GM12892 (cell line): ENCODE measurements around the gene NTN3.

Source experiments
- DNase-seq: peaks from one replicate; pipeline ENCODE4 v3.0.0; 2011; ENCODE audit not compliant: insufficient read length
- FAIRE-seq: peaks from 2 replicates; lab custom pipeline; 2011; peaks lifted over from hg19 to GRCh38; lab: Jason Lieb, UNC
- POLR2A ChIP-seq: IDR thresholded peaks from 2 replicates; pipeline ENCODE4 v1.6.1; 2011; ENCODE audit warnings: low read depth, low read length, control low read depth
- POLR2AphosphoS5 ChIP-seq: IDR thresholded peaks from 2 replicates; pipeline ENCODE4 v1.6.1; 2011; ENCODE audit warnings: low read depth, low read length, control low read depth
- TAF1 ChIP-seq: IDR thresholded peaks from 2 replicates; pipeline ENCODE4 v1.6.1; 2011; ENCODE audit warnings: low read depth, mild to moderate bottlenecking, control low read depth, low read length, borderline replicate concordance

Gene NTN3

DNA sequence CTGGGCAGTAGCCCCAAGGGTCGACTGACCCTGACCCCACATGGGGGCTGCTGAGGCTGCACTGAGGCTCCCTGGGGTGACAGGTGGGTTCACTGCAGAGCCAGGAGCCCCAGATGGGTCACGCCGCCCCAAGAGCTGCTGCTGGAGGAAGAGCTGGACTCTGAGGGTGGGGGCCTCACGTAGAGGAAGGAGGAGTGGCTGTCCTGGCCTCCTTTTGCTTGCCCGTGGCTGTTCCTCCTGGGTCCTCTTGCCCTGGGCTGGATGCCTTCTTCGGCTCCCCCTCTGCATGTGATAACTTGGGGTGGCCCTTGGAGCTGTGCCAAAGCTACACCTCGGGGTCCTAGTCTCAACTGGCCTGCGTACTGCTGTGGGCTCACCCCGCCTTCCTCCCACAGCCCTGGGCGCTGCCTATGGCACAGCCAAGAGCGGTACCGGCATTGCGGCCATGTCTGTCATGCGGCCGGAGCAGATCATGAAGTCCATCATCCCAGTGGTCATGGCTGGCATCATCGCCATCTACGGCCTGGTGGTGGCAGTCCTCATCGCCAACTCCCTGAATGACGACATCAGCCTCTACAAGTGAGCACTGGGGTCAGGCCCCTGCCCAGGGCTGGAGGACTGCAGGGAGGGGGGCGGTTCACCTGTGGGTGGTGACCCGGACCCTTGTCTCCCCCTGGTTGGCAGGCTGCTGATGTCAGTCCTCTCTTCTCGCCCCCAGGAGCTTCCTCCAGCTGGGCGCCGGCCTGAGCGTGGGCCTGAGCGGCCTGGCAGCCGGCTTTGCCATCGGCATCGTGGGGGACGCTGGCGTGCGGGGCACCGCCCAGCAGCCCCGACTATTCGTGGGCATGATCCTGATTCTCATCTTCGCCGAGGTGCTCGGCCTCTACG lies 48.0 kb downstream of the NTN3 start:
- no peak for FAIRE-seq
- no peak for DNase-seq
- TF ChIP-seq POLR2AphosphoS5 (no peak), TAF1 (no peak), POLR2A (no peak)

DNA sequence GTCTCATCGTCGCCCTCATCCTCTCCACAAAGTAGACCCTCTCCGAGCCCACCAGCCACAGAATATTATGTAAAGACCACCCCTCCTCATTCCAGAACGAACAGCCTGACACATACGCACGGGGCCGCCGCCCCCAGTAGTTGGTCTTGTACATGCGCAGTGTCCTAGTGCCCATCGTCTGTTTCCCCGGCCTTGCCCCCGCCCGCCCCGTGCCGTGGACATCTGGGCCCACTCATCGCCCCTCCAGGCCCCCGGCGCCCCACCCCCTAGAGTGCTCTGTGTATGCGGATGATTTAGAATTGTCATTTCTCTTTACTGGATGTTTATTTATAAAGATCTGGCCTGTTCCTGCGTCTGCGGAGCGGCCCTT lies 48.6 kb downstream of the NTN3 start:
- no peak for TF ChIP-seq TAF1
- no peak for TF ChIP-seq POLR2A
- TF ChIP-seq POLR2AphosphoS5 = no peak
- DNase-seq = no peak
- no peak for FAIRE-seq

DNA sequence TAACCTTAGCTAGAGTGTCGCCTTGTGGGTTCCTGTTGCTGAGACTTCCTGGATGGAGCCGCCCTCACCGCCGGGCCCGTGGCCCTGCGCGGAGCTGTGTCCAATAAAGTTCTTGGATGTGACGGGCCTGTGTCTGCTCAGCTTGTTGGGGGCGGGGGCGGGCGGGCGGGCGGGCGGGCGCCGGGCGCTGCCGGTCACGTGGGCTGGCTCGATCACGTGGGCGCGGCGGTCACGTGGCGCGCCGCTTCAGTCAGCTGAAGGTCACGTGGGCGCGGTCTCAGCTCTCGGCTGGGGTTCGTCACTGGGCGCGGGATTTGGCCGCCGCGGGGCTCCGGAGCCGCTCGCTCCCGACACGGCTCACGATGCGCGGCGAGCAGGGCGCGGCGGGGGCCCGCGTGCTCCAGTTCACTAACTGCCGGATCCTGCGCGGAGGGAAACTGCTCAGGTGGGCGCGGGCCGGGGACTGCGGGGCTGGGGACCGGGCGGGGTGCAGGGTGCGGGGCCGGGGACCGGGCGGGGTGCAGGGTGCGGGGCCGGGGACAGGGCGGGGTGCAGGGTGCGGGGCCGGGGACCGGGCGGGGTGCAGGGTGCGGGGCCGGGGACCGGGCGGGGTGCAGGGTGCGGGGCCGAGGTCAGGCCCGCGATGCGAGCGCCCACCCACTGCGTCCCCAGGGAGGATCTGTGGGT lies 49.1 kb downstream of the NTN3 start, which contains the start of gene AMDHD2:
Gene AMDHD2 (plus strand): TSS at position 275 of the 687 bp plus-strand sequence. CDS start 88 bp downstream, at position 363.
- peak; percentile 90 for FAIRE-seq

DNA sequence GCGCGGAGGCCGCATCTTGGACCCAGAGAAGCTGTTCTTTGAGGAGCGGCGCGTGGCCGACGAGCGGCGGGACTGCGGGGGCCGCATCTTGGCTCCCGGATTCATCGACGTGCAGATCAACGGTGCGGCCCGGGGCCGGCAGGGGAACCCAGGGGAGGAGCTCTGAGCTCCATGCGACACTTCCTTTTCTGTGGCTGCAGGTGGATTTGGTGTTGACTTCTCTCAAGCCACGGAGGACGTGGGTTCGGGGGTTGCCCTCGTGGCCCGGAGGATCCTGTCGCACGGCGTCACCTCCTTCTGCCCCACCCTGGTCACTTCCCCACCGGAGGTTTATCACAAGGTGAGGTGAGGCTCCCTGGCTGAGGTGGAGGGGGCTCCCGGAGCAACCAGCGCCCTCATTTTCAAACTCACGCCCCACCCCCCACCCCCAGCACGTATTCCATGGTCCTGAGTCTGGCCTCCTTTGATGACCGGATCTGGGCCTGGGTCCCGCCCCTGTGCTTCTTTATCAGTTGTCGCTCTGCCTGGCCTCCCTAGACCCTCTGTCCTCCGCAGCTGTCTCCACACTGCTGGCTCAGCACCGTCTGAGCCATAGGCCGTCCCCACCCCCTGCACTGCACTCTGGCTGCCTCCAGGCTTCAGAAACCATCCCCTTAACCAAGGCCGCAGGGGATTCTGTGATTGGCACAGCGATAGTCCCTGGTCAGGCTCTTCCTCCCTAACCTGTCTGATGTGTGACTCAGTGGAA lies 49.9 kb downstream of the NTN3 start:
- TF ChIP-seq POLR2AphosphoS5 (no peak; the same call in 1 of the 2 replicates), POLR2A (no peak), TAF1 (no peak)
- DNase-seq (peak; percentile 67), FAIRE-seq (no peak)

More for the DNA sequence above, 49.1 kb downstream of the NTN3 start, which contains the start of gene AMDHD2:
- TF ChIP-seq POLR2AphosphoS5 (peak; percentile 86), TAF1 (no peak), POLR2A (peak; percentile 86)
- DNase-seq = peak; percentile 99
